HG02588 (cell line): ENCODE results near the gene MAP4.
"Not testable (repeated sequence)": the region's sequence is repeated elsewhere in the genome, so short reads cannot be mapped to it uniquely, and the experiment has no call there.

Source experiments
- ATAC-seq: cut with Tn5 transposase; IDR thresholded peaks from one replicate; pipeline ENCODE4 v1.9.1; 2021; ENCODE audit warnings: mild to moderate bottlenecking, moderate library complexity; ENCODE audit not compliant: unreplicated experiment

MAP4 gene

GRCh38 chr3:48016301-48016973, at the start of gene MAP4:
TSS of gene MAP4 (minus strand) at chr3:48016416. CDS start at chr3:47998860, 17,556 bp downstream.
- ATAC-seq, result no peak

- no peak for ATAC-seq
These were observed 48.8 kb upstream of the MAP4 start for GRCh38 chr3:48065035-48065434.

GRCh38 chr3:48064292-48064829, 48.1 kb upstream of the MAP4 start:
- no peak for ATAC-seq

GRCh38 chr3:48061586-48061985, 45.4 kb upstream of the MAP4 start:
- not testable (repeated sequence) for ATAC-seq

GRCh38 chr3:48058091-48058490, 41.9 kb upstream of the MAP4 start:
- ATAC-seq, result no peak

GRCh38 chr3:48057521-48057920, 41.3 kb upstream of the MAP4 start:
- ATAC-seq, result no peak

GRCh38 chr3:48047841-48048464, 31.7 kb upstream of the MAP4 start:
- ATAC-seq, result no peak

- no peak for ATAC-seq
These were observed 26.0 kb upstream of the MAP4 start for GRCh38 chr3:48042071-48042760.

- ATAC-seq, result no peak
These were observed 23.4 kb upstream of the MAP4 start for GRCh38 chr3:48039487-48040190.

- no peak for ATAC-seq
These were observed 22.8 kb upstream of the MAP4 start for GRCh38 chr3:48038971-48039481.

- no peak for ATAC-seq
These were observed 17.8 kb upstream of the MAP4 start for GRCh38 chr3:48034000-48034516.

- ATAC-seq, result no peak
These were observed 14.0 kb upstream of the MAP4 start for GRCh38 chr3:48030188-48030587.

GRCh38 chr3:48026951-48027908, 11.0 kb upstream of the MAP4 start:
- no peak for ATAC-seq

- no peak for ATAC-seq
These were observed 9.9 kb upstream of the MAP4 start for GRCh38 chr3:48026098-48026497.

- ATAC-seq, result no peak
These were observed 8.2 kb upstream of the MAP4 start for GRCh38 chr3:48024401-48024800.

GRCh38 chr3:48023377-48023776, 7.2 kb upstream of the MAP4 start:
- no peak for ATAC-seq

- ATAC-seq, result no peak
These were observed 6.0 kb upstream of the MAP4 start for GRCh38 chr3:48022178-48022577.

GRCh38 chr3:48018841-48019240, 2.6 kb upstream of the MAP4 start:
- ATAC-seq, result no peak

- ATAC-seq, result no peak
These were observed 610 bp downstream of the MAP4 start for GRCh38 chr3:48015431-48016180.
